Left renal pelvis (tissue), 4 donors: ENCODE data around the gene SLC9A9. TPM values are rescaled to one million over a fixed set of nuclear protein-coding genes. Genes with fewer than 3 reads are reported as not detected.
"Not testable (repeated sequence)": the region's sequence is repeated elsewhere in the genome, so short reads cannot be mapped to it uniquely, and the experiment has no call there.

Source experiments
- DNase-seq, 4 donors: peaks; one replicate each; pipeline ENCODE4 v3.0.0-alpha.2; 2013; ENCODE audit warnings: low read depth in 4 of 4, low spot score in 3 of 4
- polyA plus RNA-seq, 4 donors: library from polyadenylated mRNA; unstranded; fragments of 120-200 nt; gene quantifications; one replicate each; pipeline ENCODE4 v1.2.1, GENCODE V29; 2013; ENCODE audit not compliant: insufficient read length in 4 of 4

Gene SLC9A9
- polyA plus RNA-seq, 4 donors = 4.4 to 12.8 (median 6.4) TPM

DNA sequence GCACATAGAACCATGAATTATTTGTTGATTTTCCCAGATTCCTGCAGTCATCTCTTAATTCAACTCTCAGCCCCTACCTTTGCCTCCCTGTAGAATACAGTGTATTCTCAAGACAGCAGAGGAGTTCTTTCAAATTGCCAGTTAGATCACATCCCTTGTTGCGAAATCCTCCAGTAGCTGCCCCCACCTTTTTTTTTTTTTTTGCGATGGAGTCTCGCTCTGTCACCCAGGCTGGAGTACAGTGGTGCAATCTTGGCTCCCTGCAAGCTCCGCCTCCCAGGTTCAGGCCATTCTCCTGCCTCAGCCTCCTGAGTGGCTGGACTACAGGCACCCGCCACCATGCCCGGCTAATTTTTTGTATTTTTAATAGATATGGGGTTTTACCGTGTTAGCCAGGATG is 417.0 kb downstream of the SLC9A9 start:
- DNase-seq = not testable (repeated sequence)

- DNase-seq = no peak
Observed at GRCh38 chr3:143430568-143430967, 417.7 kb downstream of the SLC9A9 start.

GRCh38 chr3:143429628-143430514 is 418.4 kb downstream of the SLC9A9 start:
- DNase-seq = no peak

DNA sequence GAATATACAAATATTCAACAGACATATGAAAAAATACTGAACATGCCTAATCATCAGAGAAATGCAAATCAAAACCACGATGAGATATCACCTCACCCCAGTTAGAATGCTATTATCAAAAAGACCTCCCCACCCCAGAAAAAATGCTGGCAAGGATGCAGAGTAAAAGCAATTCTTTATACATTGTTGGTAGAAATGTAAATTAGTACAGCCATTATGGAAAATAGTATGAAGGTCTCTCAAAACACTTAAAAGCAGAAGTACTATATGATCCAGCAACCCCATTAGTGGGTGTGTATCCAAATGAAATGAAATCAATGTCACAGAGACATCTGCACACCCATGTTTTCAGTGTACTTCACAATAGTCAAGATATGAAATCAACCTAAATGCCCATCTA is 420.0 kb downstream of the SLC9A9 start:
- no peak for DNase-seq

- DNase-seq = no peak
Observed at GRCh38 chr3:143427631-143428030, 420.6 kb downstream of the SLC9A9 start.

DNA sequence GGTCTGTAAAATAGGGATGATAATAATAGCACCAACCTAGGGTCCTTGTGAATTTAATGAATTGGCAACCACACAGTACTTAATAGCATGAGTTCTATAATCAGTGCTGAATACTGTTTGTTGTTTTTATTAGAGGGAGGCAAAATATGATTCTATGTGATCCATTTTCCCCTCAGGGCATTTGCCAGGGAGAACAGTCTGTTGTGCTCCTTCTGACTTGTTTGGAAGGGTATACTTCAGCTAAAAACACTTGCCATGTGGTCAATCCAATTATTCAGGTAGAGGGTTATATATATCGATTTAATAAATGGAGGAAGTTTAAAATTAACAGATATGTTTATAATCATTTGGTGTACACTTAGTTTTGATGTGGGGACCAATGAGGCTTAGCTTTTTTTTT is 423.4 kb downstream of the SLC9A9 start:
- no peak for DNase-seq

DNA sequence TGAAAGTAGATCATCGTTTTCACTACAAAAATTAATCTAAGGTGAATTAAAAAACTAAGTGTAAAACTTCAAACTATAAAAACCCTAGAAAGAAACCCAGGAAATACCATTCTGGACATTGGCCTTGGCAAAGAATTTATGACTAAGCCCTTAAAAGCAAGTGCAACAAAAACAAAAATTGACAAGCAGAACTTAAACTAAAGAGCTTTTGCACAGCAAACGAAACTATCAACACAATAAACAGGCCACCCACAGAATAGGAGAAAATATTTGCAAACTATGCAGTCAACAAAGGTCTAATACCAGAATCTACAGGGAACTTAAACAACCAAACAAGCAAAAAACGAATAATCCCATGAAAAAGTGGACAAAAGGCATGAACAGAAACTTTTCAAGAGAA is 426.7 kb downstream of the SLC9A9 start:
- DNase-seq = no peak

- DNase-seq = no peak
Observed at GRCh38 chr3:143419611-143420010, 428.7 kb downstream of the SLC9A9 start.

- no peak for DNase-seq
Observed at GRCh38 chr3:143418391-143418790, 429.9 kb downstream of the SLC9A9 start.

DNA sequence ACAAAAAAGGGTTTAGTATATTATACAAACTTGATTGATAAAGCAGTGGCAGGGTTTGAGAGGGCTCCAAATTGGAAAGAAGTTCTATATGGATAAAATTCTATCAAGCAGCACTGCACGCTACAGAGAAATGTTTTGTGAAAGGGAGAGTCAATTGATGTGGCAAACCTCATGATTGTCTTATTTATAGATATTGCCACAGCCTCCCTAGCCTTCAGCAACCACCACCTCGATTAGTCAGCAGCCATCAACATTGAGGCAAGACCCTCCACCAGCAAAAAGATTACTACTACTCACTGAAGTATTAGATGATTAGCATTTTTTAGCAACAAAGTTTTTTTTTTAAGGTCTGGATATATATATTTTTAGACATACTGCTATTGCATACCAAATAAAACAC is 432.0 kb downstream of the SLC9A9 start:
- no peak for DNase-seq

GRCh38 chr3:143414571-143415253 is 433.6 kb downstream of the SLC9A9 start:
- DNase-seq = no peak

GRCh38 chr3:143413372-143413771 is 434.9 kb downstream of the SLC9A9 start:
- no peak for DNase-seq

DNA sequence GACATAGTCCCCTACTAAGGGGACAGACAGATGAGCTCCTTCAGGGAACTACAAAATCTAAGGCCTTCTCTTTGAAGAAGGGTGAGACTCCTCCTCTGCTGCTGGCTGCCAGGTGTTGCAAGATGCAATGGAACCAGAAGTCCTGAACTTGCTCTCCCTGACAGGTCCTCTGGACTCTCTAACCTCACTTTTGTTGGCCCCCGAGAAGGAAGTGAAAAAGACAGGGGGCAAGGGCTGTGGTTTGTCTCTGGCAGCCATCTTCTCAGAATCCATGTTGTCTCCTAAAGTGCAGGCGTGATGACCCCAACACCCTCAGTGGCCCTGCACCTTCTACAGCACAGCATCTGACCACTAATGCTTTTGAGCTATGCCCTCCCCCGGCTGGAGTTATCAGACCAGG is 436.2 kb downstream of the SLC9A9 start:
- no peak for DNase-seq

DNA sequence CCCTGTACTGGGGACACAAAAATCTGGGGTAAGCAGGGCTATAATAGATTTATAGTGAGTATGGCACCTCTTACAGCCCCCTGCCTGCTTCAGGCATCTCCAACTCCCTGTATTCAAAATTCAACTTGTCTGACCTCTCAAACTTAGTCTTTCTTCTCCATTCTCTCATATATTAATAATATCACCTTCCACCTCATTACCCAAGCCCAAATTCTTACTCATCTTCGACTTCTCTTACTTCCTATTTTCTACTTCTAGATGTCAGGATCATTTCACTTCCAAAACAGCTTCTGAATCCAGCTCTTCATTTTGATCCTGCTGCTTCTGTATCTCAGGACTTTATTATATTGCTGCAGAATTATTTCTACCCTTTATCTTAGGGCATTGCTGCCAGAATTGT is 438.0 kb downstream of the SLC9A9 start:
- DNase-seq = no peak

DNA sequence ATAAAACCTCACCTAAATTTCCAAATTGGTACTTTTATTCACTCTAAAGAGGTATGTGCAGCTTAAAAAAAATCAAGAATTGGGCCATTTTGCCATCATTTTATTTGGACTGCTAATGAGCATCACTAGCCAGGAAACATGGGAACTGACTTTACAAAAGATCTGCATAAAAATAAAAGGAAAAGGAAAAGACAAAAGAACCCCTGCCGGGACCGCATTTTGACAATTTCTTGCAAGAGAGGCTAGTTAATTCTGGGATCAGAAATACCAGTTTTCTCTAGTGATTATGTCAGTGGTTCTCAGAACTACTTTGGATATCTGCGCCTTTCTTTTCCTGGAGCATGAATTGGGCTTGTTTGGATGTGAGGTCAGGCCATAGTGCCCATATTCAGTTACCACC is 439.5 kb downstream of the SLC9A9 start:
- no peak for DNase-seq

DNA sequence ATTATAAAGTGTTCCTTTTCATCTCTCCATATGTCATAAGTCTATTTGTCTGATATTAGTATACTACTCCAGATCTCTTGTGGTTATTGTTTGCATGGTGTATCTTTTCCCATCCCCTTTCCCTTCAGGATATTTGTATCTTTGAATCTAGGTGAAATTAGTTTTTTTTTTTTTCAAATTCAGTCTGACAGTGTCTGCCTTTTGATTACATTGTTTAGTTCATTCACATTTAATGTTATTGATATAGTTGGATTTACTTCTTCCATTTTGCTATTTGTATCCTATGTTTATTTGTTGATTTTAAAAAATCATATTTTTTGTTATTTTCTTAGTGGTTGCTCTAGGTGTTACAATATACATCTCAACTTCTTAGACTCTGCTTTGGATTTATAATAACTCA is 445.7 kb downstream of the SLC9A9 start:
- DNase-seq = no peak

- DNase-seq = no peak
Observed at GRCh38 chr3:143396790-143397189, 451.5 kb downstream of the SLC9A9 start.

GRCh38 chr3:143389388-143389787 is 458.9 kb downstream of the SLC9A9 start:
- DNase-seq = no peak

- no peak for DNase-seq
Observed at GRCh38 chr3:143387425-143387824, 460.8 kb downstream of the SLC9A9 start.

DNA sequence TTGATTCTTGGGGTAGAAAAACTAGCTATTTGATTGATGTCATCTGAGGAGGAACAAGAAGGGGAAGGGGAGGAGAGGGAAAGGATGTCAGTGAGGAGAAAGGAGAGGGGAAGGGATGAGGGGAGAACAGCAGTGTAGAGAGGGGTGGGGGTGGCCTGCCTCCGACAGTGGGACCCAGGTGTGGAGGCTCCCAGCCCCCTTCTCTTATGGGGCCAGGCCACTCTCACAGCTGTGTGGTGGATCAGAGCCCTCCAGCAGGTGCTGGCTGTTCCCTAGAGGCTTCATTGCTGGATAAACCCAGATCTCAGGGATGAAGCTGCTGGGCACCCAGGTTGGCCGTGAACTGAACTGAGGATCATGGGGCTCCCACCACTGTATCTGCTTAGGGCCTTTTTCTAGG is 464.2 kb downstream of the SLC9A9 start:
- DNase-seq = no peak

- DNase-seq = no peak
Observed at GRCh38 chr3:143383421-143383820, 464.8 kb downstream of the SLC9A9 start.

GRCh38 chr3:143382816-143383215 is 465.5 kb downstream of the SLC9A9 start:
- DNase-seq = no peak
